Measurements from ENCODE around the gene PPP2R5B.

The PPP2R5B gene

DNA sequence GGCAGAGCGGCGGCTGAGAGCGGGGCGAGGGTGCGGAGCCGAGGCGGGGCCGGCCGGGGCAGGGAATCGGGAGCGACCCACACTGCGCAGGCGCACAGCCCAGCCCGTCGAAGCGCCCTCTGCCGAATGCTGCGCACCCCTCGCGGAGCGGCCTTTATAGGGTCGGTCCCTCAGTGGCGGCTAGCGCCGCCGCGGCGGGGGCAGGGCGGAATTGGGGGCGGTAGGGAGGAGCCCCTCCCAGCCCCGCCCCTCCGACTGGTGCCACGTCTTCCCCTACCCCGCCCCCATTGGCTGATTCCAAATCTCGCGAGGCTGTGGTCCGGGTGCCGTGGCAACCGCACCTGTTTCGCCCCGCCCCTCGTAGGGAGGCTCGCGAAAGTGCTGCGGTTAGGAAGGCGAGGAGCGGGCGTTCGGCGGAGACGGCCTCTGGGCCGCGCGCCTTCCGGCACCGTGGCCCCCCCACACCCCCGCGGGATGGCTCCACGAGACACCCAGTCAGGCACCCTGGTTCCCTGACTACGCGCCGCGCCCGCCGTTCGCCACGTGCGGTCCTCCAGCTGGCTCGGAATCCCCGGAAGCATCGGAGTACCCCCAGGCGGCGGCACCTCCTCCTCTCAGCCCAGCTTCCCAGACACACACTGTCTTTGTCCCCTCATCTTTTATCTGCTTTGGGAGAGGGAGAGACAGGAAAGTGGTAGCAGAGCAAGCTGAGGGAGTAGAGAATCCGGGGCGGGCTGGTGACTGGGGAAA, 45.8 kb upstream of the PPP2R5B start, which contains the start of gene EHD1:
TSS of gene EHD1 (minus strand) at position 128 of the 750 bp plus-strand sequence. CDS start 157 bp downstream, outside the sequence.
- peak; percentile 98 for DNase-seq (ENCODE audit: low read depth)
- H3K4me3 ChIP-seq (ENCODE audit: low read length), result peak within 1 kb of the TSS; percentile 84
- TF ChIP-seq, protein P1, sequence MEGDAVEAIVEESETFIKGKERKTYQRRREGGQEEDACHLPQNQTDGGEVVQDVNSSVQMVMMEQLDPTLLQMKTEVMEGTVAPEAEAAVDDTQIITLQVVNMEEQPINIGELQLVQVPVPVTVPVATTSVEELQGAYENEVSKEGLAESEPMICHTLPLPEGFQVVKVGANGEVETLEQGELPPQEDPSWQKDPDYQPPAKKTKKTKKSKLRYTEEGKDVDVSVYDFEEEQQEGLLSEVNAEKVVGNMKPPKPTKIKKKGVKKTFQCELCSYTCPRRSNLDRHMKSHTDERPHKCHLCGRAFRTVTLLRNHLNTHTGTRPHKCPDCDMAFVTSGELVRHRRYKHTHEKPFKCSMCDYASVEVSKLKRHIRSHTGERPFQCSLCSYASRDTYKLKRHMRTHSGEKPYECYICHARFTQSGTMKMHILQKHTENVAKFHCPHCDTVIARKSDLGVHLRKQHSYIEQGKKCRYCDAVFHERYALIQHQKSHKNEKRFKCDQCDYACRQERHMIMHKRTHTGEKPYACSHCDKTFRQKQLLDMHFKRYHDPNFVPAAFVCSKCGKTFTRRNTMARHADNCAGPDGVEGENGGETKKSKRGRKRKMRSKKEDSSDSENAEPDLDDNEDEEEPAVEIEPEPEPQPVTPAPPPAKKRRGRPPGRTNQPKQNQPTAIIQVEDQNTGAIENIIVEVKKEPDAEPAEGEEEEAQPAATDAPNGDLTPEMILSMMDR (IDR thresholded peaks at IDR 0.05; ENCODE audit: insufficient read depth, low read depth, low read length, missing control alignments), result peak; percentile 41

DNA sequence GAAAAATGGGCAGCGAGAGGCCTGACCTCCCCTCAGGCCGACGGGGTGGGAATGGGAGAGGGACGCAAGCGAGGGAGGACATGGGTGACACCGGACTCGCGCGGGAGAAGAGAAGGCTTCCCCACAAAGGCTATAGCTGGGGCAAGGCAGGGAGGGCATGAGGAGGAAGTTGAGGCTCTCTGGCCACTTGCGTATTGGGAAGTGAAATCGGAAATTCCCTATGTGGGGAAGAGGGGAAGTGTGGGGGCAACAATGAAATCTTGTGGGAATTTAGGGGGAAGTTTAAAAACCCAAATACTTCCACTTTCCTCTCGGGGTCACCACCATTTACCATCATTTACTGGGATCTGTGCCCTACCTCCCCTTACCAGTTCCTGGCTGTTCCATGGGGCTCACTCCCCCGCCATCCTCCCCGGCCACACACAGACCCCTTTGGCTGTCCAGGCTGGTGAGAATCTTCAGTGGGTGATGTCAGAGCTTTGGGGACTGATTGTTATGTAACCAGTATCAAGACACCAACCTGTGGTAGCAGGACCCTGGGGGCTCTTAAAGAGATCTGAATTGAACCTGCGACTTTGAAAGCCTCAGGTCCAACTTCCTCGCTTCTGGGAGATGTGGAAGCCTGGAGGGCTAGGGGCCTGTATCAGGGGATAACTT, 45.1 kb upstream of the PPP2R5B start:
- TF ChIP-seq, protein P1 (IDR thresholded peaks at IDR 0.05; ENCODE audit: insufficient read depth, low read depth, low read length, missing control alignments), result no peak
- no peak for DNase-seq (ENCODE audit: low read depth)
- peak overlapping the region; percentile 82 for H3K4me3 ChIP-seq (ENCODE audit: low read length)

DNA sequence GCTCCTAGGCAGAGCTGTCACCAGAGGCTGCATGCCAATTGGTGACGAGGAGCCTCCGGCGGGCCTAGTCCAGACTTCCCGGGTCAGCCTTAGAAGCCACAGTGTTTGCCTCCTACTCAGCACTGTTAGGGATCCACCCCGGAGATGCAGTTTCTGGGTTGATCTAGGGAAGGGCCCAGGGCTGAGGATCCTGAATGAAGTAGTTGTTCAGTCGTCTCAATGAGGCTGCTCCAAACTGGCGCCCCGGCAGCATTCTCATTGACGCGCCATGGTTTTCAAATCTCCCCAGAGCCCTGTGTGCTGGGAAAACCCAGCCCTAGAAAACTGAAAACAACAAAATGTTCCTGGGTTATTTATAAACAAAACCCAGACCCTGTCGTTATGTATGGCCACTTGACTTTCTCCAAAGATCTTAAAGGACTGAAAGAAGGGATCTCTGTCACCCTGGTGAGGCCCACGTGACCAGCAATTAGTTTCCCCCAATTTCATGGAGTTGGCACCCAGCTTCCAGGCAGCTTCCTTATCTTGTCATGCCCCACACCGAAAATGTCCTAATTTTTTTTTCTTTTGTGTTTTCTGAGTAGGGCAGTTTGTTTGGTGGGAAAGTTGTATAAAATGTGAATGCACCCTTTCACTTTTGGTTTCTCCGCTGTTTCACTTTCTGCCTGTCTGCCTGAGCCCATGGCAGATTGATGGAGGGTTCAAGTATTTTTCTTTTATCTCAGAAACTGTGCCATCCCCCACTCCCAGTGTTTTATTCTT, 44.1 kb upstream of the PPP2R5B start:
- no peak for DNase-seq (ENCODE audit: low read depth)
- TF ChIP-seq, protein P1 (IDR thresholded peaks at IDR 0.05; ENCODE audit: insufficient read depth, low read depth, low read length, missing control alignments), result no peak
- H3K4me3 ChIP-seq (ENCODE audit: low read length), result no peak overlapping the region

DNA sequence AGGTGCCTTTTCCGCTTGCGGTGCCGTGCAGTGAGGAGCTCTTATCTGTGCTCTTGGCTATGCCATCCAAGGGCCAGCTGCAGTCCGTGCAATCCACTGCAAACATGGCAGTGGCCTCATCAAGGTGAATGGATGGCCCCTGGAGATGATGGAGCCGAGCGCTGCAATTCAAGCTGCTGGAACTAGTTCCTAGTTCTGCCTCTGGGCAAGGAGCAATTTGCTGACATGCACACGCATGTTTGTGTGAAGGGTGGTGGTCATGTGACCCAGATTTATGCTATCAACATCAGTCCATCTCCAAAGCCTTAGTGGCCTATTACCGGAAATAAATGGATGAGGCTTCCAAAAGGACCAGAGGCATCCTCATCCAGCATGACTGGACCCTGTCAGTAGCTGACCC, 43.0 kb upstream of the PPP2R5B start:
- DNase-seq (ENCODE audit: low read depth), result peak; percentile 88
- TF ChIP-seq, protein P1 (IDR thresholded peaks at IDR 0.05; ENCODE audit: insufficient read depth, low read depth, low read length, missing control alignments), result no peak
- no peak overlapping the region for H3K4me3 ChIP-seq (ENCODE audit: low read length)

DNA sequence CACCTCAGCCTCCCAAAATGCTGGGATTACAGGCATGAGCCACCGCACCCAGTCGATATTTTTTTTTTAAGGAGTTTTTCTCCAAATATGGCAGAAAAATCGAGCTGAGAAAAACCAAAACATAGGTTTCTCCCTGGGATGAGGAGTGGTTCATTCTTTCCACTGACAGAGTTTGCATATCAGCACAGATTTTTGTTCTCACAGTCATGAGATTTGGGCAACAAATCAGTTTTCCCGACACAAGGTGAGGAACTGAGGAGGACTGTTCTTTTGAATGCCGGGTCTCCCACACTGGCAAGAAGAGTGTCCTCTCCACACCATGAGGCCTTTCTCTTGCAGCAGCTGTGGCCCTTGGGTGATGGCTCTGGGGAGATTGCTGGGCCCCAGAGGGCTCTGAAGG, 42.2 kb upstream of the PPP2R5B start:
- TF ChIP-seq, protein P1 (IDR thresholded peaks at IDR 0.05; ENCODE audit: insufficient read depth, low read depth, low read length, missing control alignments), result no peak
- H3K4me3 ChIP-seq (ENCODE audit: low read length), result no peak overlapping the region
- no peak for DNase-seq (ENCODE audit: low read depth)

DNA sequence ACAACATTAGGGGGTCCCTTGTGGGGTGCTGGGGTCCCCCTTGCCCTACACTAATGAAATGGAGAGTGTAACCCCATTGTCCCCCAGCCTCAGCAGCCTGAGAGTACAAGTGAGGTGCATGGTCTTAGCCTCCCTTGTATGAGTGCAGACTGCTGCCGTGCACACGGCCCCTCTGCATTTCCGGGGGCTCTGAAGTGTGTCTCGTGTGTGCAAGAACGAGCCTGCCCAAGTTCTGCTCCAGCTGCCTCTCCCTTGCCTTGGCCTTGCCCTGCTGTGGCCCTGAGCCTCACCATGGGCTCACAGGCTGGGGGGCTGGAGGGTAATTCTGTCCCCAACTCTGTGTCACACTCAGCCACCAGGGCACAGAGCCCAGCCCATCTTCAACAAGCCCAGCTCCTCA, 40.9 kb upstream of the PPP2R5B start:
- DNase-seq (ENCODE audit: low read depth), result no peak
- TF ChIP-seq, protein P1 (IDR thresholded peaks at IDR 0.05; ENCODE audit: insufficient read depth, low read depth, low read length, missing control alignments), result no peak
- H3K4me3 ChIP-seq (ENCODE audit: low read length), result no peak overlapping the region

All from epithelial cell of esophagus (primary cell).